Endodermal cell (in vitro differentiated cells): ENCODE results near the gene ECHDC1. TPM values are rescaled to one million over a fixed set of nuclear protein-coding genes. Genes with fewer than 3 reads are reported as not detected.

Source experiments
- DNase-seq: peaks from one replicate; pipeline ENCODE4 v3.0.0-alpha.2; 2017
- H3K27ac ChIP-seq: 2 replicates; pipeline ENCODE4 v1.5.1; 2013; ENCODE audit warnings: mild to moderate bottlenecking, low read depth, low read length, moderate library complexity
- H3K27me3 ChIP-seq: 2 replicates; pipeline ENCODE4 v1.6.1; 2013; ENCODE audit warnings: mild to moderate bottlenecking, low read length, moderate library complexity; ENCODE audit not compliant: insufficient read depth, control insufficient read depth, poor library complexity, severe bottlenecking
- H3K36me3 ChIP-seq: 2 replicates; pipeline ENCODE4 v1.7.0; 2013; ENCODE audit warnings: mild to moderate bottlenecking, low read length, moderate library complexity; ENCODE audit not compliant: control insufficient read depth, insufficient read depth
- H3K4me1 ChIP-seq: one replicate; pipeline ENCODE4 v1.7.0; 2013; ENCODE audit warnings: low read length; ENCODE audit not compliant: control insufficient read depth, insufficient read depth
- H3K4me3 ChIP-seq: 2 replicates; pipeline ENCODE4 v1.5.1; 2013; ENCODE audit warnings: mild to moderate bottlenecking, low read length, moderate library complexity
- H3K9ac ChIP-seq: 2 replicates; pipeline ENCODE4 v1.6.1; 2013; ENCODE audit warnings: mild to moderate bottlenecking, low read length, moderate library complexity; ENCODE audit not compliant: poor library complexity, severe bottlenecking; ENCODE audit errors: extremely low read depth
- H3K9me3 ChIP-seq: 2 replicates; pipeline ENCODE4 v1.6.1; 2013; ENCODE audit warnings: mild to moderate bottlenecking, low read length, moderate library complexity; ENCODE audit not compliant: control insufficient read depth
- H3K27ac Mint-ChIP-seq: 2 replicates; pipeline ENCODE4 v1.8.0; 2020; ENCODE audit warnings: mixed read lengths
- H3K27me3 Mint-ChIP-seq: 2 replicates; pipeline ENCODE4 v1.8.0; 2021; ENCODE audit warnings: mild to moderate bottlenecking, mixed read lengths; ENCODE audit not compliant: insufficient read depth
- H3K36me3 Mint-ChIP-seq: 2 replicates; pipeline ENCODE4 v1.8.0; 2020; ENCODE audit warnings: low read depth, mixed read lengths
- H3K4me1 Mint-ChIP-seq: 2 replicates; pipeline ENCODE4 v1.8.0; 2020; ENCODE audit warnings: mixed read lengths
- H3K4me3 Mint-ChIP-seq: 2 replicates; pipeline ENCODE4 v1.8.0; 2020; ENCODE audit warnings: mild to moderate bottlenecking, moderate library complexity, mixed read lengths
- H3K9me3 Mint-ChIP-seq: 2 replicates; pipeline ENCODE4 v1.8.0; 2020; ENCODE audit warnings: mild to moderate bottlenecking, mixed read lengths
- CTCF ChIP-seq: fragments of 200-600 bp; sonication (generic); conservative IDR thresholded peaks from 2 replicates; pipeline ENCODE4 v1.5.0; 2021; ENCODE audit warnings: antibody characterized with exemption, mild to moderate bottlenecking
- WGBS, 2 experiments: methylation state at CpG; one replicate each; pipeline versions ENCODE4 v1.1.5 to v1.1.7; 2013; ENCODE audit warnings: missing lambda C conversion rate in 2 of 2, mixed read lengths in 1 of 2; ENCODE audit not compliant: insufficient coverage in 1 of 2, insufficient read length in 1 of 2; 5-methylcytosine and 5-hydroxymethylcytosine counted together
- total RNA-seq, 2 donors: library from RNA; stranded (reverse); fragmentation: NEBNext Ultra II Directional in 1 of 2; extraction: Animal tissue kit (Norgen Biotek cat#: 25700) in 1 of 2; gene quantifications; 2 replicates in 1 of 2; 3 replicates in 1 of 2; pipeline ENCODE4 v1.2.1, GENCODE V29; 2021

The ECHDC1 gene
- total RNA-seq, 2 donors from 2014 or later: 45.5 to 58.2 TPM

GRCh38 chr6:127298475-127298874 is 44.9 kb downstream of the ECHDC1 start:
- WGBS, 2 experiments: 45 to 100% methylated on average over 1 to 2 of the region's 2 CpGs
- H3K9ac ChIP-seq: no peak overlapping the region
- Mint-ChIP-seq H3K4me3 (no peak overlapping the region), H3K36me3 (peaks cover 27% of the 10 kb centered on the region), H3K27me3 (no peaks in the 10 kb centered on the region), H3K4me1 (peaks cover 10% of the 10 kb centered on the region), H3K27ac (no peak overlapping the region), H3K9me3 (peaks cover 5% of the 10 kb centered on the region)
- no peak overlapping the region for H3K4me3 ChIP-seq
- no peaks in the 10 kb centered on the region for H3K4me1 ChIP-seq
- H3K9me3 ChIP-seq: peaks cover 11% of the 10 kb centered on the region
- DNase-seq: no peak
- no peak for TF ChIP-seq CTCF
- H3K27ac ChIP-seq: no peak overlapping the region
- H3K27me3 ChIP-seq: no peaks in the 10 kb centered on the region
- H3K36me3 ChIP-seq: peaks cover 38% of the 10 kb centered on the region

GRCh38 chr6:127297502-127298070 is 45.8 kb downstream of the ECHDC1 start:
- DNase-seq: peak; percentile 83
- Mint-ChIP-seq H3K27ac (peak overlapping the region; percentile 93), H3K36me3 (peaks cover 27% of the 10 kb centered on the region), H3K4me3 (peak overlapping the region; percentile 32), H3K4me1 (peaks cover 8% of the 10 kb centered on the region), H3K27me3 (no peaks in the 10 kb centered on the region), H3K9me3 (peaks cover 5% of the 10 kb centered on the region)
- TF ChIP-seq CTCF: no peak
- Histone ChIP-seq H3K4me1 (no peaks in the 10 kb centered on the region), H3K4me3 (no peak overlapping the region), H3K9ac (no peak overlapping the region), H3K9me3 (peaks cover 11% of the 10 kb centered on the region), H3K27me3 (no peaks in the 10 kb centered on the region), H3K36me3 (peaks cover 38% of the 10 kb centered on the region), H3K27ac (no peak overlapping the region)
- WGBS, 2 experiments: 92% methylated on average over 4 of the region's 4 CpGs; no CpG with 5 or more reads in 1 of the 2 experiments

- no peak for DNase-seq
- H3K9ac ChIP-seq: no peak overlapping the region
- Mint-ChIP-seq H3K9me3 (no peaks in the 10 kb centered on the region), H3K4me1 (peaks cover 18% of the 10 kb centered on the region), H3K27ac (peak overlapping the region; percentile 15), H3K4me3 (no peak overlapping the region), H3K36me3 (peaks cover 35% of the 10 kb centered on the region), H3K27me3 (no peaks in the 10 kb centered on the region)
- H3K4me1 ChIP-seq: no peaks in the 10 kb centered on the region
- H3K36me3 ChIP-seq: peaks cover 62% of the 10 kb centered on the region
- H3K27ac ChIP-seq: no peak overlapping the region
- H3K27me3 ChIP-seq: no peaks in the 10 kb centered on the region
- H3K4me3 ChIP-seq: no peak overlapping the region
- no peak for TF ChIP-seq CTCF
- no peaks in the 10 kb centered on the region for H3K9me3 ChIP-seq
- 62 to 70% methylated on average over 2 to 5 of the region's 5 CpGs for WGBS, 2 experiments
Measured at GRCh38 chr6:127291495-127291894, 51.9 kb downstream of the ECHDC1 start.
